Ramos (cell line): ENCODE results near the gene SNX32.

Experiments
- in situ Hi-C: fragments of 300-500 bp; cut with MboI; formaldehyde crosslinking; loops from one replicate; pipeline ENCODE4 v1.14.3; 2022; ENCODE audit warnings: low sequenced_read_pairs; ENCODE audit not compliant: unreplicated experiment

SNX32 gene

DNA sequence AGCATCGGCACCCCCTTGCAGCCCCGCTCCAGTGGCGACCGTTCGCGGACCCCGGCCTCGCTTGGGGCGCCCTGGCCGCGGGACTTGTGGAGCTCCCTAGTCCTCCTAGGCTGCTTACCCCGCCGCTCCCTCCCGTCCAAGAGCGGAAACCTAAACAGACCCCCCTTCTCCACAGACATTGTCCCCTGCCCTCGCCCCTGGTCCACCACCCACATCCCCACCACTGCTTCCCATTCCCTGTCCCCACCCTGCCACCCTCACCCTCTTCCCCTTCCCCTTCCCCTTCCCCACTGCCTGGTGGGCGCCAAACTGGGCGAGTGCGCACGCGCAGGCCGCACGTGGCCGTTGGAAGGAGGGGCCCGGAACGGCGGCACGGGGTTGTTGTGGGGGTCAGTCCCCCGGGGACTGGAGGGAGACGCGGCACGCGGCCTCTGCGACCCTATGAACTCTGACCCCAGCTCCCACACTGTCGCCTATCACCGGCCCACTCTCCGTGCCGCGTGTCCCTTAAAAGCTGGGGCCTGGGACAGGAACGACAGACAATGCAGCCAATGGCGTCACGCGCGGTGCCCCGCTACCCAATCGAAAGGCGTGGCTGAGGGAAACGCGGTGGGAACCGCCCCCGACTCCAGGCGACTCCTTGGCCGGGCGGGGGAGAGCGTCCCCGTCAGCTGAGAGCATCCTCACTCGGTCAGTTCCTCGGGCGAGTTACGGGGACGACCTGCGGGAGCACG lies at the start of gene SNX32:
Gene SNX32 (plus strand): TSS at position 667 of the 734 bp plus-strand sequence. CDS start 103 bp downstream, outside the sequence.
- in situ Hi-C loops = no loop called here

DNA sequence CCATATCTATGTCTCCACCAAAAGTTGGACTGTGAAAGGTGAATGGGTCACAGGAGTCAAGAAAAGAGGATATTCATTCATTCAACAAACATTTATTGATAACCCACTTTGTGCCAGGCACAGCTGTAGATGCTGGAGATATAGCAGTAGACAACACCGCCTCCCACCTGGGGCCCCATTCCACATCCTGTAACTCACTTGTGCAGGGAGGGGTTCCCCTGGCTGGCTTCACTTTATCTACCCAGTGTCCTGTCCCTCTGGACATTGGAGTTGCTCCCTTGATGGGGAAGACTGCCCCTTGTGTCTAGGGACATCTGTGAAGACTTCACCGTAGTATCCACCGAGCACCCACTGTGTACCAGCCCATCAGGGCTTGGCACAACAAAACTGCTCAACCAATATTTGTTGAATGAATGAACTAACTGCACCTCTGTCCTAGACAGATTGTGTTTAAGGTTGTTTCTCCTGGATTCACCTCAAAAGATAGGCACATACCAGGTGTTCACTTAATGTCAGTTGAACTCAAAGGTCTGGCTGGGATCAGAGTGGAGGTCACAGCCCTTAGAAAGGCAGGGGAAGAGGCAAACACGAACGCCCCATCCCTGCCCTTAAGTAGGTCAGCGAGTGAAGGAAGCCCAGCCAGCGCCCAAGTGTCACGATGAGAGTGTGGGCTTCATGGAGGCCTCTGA lies 48.3 kb upstream of the SNX32 start:
- in situ Hi-C loops = no loop called here

DNA sequence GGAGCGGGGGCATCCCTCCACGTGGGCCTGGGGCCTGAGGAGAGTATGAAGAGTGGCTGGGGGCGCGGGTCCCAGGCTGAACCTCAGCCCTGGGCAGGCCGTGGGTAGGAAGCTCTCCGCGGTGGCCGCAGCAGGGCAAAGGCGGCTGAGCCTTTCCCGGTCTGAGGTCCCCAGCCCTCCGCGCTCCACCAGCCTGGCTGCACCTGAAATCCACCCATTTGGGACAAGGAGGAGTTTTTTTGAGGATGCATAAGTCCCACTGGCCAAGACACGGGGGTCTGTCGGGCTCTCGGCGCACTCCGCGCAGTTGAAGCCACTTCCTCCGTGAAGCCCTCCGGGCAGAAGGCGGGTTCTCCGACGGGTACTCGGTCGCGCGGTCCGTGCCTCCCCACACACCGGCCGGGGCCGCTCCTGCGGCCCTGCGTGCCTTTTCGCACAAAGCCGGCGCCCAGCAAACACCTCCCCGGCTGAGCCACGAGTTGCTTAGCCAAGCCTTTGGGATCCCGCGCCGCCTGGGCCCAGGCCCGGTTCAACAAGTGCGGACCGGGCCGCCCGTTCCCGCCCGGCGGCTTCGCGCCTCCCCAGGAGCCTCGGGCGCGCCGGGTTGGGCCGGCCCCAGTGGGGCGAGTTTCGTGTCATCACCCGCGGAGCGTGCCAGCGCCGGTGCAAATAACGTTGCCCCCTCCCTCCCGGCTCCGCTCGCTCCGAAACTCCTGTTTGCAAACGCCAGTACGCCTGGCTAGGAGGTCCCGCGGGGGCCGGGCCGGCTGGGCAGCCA lies 47.6 kb upstream of the SNX32 start:
- in situ Hi-C loops = no loop called here

DNA sequence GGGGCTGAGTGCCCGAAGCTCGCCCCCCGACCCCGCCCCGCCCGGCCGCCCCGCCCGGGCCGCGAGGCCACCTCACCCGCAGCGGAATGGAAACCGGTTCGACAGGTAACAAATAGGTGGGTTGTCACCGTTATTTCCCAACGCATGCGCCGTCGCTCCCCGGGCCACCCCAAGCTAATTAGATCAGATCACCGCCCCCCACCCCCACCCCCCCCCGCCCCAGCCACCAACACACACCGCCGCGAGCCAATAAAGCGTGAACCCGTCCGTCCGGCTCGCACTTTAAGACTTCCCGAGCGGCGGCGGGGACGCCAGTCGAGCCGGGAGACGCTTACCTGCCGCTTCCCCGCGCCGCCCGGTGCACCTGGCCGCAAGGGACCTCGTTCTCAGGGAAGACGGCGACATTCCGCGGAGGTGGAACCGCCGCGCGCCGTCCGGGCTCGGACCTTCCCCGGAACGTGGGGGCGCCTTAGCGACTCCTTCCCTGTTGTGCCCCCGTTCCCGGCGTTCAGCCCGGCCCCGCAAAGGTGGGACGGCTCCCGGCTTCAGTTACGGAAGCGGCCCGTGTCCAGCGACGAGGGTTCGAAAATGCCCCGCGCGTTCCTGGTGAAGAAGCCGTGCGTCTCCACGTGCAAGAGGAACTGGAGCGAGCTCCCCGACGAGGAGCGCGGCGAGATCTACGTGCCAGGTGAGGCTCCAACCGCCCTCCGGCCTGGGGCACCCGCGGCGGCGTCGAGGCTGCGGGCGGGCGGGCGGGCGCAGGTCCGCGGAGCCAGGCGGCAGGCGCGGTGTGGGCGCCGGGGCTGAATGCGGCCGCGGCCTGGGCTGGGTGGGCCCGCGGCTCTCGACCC lies 46.8 kb upstream of the SNX32 start, which contains the start of gene OVOL1:
Gene OVOL1 (plus strand): TSS at position 278 of the 851 bp plus-strand sequence. CDS start 311 bp downstream, at position 589.
- in situ Hi-C loops = no loop called here

DNA sequence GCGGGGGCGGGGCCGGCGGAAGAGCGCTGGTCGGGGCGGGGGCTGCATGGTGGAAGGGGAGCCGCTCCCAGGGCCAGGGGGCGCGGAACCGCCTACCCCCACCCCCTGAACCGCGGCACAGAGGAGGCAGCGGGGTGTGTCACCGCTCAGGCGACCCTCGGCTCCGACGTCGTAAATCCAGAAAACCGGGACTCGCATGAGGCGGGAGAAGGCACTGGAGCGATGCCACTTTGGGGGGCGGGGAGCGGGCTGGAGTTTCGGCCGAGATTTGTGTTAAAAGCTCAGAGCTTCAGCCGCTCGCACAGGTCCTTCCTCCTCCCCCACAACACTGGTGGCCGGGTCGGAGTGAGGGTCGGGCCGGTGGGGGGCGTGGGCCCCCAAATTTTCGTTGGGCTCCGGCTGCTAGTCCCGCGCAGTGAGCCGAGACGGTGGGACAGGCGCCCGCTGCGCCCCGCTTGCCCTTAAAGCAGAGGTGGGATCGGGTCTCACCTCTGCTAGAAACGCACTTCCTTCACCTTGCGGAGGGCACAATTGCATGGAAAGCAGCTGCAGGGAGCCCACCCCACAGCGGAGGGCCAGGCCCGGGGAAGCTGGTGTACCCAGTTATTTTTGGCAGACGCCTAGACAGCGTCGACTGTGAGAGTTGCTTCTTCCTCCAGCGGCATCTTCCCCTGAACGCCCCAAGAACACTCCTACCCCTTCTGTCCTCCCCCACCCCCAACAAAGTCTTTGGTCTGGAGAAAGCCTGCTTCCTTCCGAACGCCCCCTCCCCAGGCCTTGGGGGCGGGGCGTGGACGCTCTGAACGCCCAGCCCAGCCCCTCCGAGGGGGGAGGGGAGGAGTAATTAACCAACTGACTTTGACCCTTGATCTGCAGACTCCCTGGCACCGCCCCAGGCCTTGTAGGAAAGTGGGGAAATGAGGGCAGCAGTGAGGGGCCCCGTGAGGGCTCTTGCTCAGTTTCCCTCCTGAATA lies 45.8 kb upstream of the SNX32 start:
- in situ Hi-C loops = no loop called here

DNA sequence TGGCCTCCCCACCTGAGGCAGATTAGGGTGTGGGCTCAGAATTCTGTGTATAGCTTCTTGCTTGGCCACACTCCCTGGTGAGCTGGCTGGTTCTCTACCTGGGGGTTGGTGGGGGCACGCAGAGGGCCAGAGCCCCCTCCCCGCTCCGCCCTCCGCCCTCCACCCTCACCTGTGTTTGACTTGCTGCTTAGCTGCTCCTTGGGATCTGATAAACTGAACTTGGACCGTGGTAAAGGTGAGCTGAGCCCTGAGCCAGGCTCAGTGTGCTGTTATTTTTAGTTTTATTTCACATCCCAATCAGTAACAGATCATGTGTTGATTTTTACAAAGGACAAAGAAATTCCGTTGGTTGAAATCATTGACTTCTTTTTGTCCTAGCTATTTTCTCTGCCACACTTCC lies 44.9 kb upstream of the SNX32 start:
- in situ Hi-C loops = no loop called here

DNA sequence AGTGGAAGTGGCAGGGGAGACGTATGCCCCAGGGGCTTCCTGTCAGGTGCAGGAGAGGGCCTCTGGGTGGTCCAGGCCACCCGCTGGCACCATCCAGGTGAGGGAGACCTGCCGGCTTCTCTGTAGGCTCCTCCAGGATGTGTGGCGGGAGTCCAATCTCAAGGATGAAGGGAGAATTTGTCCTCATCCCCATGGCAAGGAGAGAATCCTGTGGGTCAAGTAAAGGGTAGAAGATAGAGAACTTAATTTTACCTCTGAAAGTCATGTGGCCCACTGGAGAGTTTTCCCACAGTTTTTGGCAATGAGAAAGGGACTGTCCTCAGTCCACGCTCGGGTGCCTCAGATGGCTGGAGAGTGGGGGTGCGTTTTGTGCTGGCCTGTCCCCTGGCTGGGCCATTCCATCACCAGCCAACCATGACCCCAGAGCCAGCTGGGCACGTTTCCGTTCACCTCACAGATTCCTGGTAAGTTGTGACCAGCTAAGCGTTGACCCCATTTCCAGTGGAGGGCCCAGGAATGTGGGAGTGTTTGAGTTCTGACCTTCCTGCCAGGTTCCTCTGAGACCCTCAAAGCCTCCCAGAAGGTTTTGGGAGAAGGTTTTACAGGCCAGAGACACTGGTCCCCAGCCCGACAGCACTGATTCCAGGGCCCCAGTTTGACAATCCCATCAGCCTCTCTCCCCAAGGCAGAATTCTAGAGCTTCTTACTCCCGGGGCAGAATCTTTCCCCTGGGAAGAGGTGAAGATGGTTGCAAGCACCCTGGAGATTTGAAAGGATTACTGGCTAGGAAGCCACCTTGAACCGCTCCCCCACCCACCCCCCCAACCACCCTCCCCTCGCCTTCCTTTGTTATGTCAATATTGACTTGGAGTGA lies 44.3 kb upstream of the SNX32 start:
- in situ Hi-C loops = no loop called here

DNA sequence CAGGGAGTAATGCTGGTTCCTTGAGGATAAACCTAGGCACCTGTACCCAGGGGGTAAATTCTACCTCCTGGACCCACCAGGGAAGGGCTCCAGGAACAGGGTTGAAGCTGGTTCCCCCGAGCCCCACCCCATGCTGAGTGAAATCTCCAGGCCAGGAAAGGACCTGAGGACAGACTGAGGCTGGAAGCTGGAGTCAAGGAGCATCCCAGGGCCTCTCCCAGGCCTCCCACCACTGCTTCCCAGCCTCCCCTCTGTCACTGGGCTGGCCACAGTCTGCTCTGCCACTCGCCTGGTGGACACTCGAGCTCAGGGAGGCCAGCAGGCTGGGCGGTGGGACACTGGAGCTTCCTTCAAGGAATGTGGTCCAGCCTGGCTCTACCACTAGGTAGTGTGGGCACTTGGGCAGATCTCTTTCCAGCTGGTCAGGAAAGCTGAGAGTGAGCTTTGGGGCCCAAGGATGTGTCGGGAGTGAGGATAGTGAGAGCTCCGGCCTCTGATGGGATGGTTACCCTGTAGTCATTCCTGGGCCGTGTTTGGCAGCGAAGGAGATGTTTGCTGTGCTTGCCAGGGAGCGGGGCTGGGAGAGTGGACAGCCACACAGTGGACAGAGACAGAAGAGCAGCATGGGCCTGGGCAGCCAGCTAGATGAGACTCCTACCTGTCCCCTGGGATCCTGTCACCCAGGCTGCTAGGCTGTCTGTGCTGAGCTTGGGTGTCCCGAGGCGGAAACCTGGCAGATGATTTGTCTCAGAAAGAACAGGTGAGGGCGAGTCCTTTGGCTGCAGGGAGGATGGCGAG lies 43.5 kb upstream of the SNX32 start:
- in situ Hi-C loops = no loop called here

DNA sequence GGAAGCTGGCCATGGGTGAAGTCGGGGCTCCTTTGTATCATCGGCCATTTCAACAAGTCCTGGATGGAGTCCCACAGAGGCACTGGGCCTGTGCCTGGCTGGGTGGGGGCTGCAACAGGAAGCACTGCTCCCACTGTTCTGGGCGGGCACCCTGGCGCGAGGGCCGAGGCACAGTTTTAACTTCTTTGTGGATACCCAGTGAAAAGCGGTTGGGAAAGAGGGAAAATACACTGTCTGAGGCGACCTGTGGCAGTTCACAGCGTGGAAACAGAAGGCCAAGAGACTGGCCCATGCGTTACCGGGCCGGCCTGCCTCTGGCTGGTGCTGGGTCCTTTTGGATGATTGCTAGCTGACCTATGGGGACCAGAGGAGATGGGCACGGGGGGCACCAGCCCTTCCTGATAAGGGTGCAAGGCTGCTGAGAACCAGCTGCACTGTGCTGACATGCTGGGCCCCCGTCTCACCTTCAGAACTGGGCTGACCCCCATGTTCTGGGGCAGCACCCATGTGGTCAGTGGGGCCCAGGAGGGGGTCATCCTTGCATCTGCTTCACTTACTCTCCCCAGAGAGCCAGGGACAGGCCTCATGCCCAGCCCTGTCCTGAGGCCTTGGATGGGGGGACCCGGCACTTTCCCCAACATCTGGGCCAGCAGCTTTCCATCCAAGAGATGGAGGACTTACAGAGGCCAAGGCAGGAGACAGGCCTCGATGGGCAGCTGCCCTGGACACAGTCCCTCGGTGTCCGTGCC lies 42.7 kb upstream of the SNX32 start:
- in situ Hi-C loops = no loop called here

DNA sequence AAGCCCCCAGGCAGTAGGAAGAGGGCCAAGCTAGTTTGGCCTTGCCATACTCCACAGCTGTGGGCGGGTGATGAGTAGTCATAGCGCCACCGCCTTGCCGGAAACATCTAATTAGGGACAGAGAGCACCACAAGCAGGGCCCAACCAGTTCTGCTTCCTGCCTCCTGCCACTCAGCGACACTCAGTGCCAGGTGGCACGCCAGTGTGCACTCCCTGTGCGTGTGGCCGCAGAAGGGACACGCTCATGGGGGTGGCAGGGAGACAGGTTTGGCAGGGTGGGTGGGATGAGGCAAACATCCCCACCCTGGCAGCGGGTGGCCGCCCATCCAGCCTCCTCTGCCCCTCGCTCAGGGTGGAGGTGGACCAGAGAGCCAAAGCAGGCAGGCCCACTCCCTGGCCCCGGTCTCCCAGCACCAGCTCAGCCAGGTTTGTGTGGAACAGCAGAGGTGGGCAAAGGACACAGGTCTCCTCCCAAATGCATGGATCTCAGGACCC lies 42.0 kb upstream of the SNX32 start:
- in situ Hi-C loops = no loop called here

DNA sequence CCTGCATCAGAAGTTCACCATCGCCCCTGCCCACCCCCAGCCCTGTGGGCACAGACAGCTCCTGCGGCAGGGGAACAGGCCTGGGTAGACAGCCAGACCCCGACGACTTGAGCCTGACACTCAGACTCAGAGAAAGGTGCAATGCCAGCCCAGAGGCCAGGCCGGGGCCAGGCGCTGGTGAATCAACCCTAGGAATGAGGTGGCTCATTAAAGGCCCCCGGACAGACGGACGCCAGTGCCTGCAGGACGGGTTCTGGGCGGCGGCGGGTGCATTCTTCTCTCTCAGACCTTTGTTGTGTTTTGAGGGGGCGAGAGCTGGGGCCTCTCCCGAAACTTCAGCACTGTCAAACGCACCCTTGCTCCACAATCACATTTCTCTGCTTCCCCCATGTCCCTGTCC lies 41.3 kb upstream of the SNX32 start:
- in situ Hi-C loops = no loop called here

DNA sequence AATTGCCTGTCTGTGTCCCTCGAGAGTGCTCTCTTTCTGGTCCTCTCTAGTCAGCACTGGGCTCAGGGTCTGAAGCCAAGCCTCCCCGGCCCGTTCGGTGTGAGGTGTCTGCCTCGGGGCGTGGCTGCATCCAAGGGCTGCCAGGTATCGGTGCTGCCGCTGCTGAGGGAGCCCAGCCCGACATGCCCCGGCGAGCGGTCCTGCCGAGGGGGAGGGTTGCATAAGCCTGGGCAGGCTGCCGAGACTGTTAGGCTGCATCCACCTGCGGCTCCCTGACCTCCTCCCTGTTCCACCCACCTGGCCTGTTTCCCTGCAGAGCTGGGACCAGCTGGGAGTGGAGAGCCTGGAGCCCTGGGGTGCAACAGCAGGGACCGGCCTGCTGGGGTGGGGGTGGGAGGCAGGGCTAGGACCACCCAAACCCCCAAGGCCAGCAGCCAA lies 40.6 kb upstream of the SNX32 start:
- in situ Hi-C loops = no loop called here

DNA sequence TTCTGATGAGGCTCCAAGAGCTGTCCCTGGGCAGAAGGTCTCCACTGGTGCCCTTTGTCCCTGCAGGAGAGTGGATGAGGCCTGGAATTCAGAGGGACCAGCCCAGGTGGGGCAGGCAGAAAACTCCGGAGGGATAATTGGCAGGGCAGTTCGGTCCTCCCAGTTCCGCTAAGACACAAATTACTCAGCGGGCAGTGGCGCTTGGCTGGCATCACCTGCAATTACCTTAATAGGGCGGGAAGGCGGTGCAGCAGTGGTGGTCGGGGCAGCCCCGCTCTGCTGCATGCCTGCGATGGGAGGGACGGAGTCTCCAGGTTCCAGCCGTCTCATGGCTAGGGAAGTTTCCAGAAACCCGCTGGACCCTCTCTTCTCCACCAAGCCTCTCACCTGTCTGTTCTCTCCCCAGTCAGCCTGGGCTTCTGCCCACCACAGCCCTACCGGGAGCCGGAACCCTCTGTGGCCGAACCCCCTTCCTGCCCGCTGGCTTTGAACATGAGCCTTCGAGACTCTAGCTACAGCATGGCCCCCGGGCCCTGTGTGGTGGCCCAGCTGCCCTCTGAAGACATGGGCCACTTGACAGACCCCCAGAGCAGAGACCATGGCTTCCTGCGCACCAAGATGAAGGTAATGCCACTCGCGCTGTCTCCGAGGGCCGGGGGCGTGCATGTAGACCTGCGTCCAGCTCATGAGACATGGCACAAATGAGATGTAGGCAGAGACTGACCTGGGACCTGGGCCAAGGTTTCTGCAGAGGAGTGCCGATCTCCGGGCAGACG lies 40.0 kb upstream of the SNX32 start:
- in situ Hi-C loops = no loop called here

DNA sequence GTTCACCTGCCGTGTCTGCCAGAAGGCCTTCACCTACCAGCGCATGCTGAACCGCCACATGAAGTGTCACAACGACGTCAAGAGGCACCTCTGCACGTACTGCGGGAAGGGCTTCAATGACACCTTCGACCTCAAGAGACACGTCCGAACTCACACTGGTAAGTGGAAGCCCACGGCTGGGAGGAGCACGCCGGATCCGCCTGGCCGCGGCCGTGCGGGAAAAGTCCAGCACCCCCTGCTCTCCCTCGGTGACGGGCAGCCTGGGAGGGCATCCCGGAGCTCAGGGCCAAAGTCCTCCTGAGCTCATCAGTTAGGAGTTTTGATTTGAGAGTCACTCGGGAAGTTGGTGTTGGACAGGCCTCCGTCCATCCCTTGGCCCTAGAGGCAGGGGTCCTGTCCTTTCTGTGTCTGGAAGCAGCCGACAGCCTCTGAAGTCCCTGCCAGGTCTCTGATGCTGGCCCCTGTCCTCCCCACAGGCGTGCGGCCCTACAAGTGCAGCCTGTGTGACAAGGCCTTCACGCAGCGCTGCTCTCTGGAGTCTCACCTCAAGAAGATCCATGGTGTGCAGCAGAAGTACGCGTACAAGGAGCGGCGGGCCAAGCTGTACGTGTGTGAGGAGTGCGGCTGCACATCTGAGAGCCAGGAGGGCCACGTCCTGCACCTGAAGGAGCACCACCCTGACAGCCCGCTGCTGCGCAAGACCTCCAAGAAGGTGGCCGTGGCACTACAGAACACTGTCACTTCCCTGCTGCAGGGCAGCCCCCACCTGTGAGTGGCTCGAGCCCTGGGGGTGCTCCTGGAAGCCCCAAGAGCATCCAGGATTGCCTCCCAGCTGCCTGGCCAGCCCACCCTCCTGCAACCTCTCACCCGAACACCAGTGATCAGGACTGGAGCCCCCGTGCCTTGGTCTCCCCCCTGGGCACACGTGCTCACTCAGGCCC lies 38.9 kb upstream of the SNX32 start:
- in situ Hi-C loops = no loop called here
